CD4-positive, alpha-beta T cell treated with Interleukin-12 subunit alpha and Interleukin-12 subunit beta, for 1 hour (primary cell): ENCODE results near the gene UNK.

Source experiments
- DNase-seq: peaks from one replicate; pipeline ENCODE4 v3.0.0-alpha.2; 2020

Gene UNK

DNA sequence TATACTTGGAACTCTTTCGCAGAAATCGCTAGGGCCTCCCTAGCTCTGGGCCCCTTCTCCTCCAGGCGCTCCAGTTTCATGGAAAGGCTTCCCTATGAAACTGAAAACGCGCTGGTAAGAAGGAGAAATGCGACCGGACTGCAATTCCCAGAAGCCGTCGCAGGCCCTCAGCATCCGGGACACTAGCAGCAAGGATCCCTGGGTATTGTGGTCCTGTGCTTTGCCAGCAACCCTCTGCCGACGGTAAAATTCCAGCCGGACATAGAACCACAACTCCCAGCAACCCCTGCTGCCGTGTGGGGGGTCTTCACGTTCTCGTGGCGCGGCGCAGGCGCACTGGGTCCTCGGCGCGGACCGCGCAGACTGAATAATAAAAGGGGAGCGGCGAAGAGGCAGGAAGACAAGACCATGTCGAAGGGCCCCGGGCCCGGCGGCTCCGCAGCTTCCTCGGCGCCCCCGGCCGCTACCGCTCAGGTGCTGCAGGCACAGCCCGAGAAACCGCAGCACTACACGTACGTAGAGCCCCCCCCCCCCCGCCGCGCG lies at the start of gene UNK:
Gene UNK (plus strand): TSS at position 334 of the 543 bp plus-strand sequence. CDS start 75 bp downstream, at position 409.
- peak; percentile 98 for DNase-seq

GRCh38 chr17:75736173-75736835 lies 48.3 kb upstream of the UNK start:
- no peak for DNase-seq

DNA sequence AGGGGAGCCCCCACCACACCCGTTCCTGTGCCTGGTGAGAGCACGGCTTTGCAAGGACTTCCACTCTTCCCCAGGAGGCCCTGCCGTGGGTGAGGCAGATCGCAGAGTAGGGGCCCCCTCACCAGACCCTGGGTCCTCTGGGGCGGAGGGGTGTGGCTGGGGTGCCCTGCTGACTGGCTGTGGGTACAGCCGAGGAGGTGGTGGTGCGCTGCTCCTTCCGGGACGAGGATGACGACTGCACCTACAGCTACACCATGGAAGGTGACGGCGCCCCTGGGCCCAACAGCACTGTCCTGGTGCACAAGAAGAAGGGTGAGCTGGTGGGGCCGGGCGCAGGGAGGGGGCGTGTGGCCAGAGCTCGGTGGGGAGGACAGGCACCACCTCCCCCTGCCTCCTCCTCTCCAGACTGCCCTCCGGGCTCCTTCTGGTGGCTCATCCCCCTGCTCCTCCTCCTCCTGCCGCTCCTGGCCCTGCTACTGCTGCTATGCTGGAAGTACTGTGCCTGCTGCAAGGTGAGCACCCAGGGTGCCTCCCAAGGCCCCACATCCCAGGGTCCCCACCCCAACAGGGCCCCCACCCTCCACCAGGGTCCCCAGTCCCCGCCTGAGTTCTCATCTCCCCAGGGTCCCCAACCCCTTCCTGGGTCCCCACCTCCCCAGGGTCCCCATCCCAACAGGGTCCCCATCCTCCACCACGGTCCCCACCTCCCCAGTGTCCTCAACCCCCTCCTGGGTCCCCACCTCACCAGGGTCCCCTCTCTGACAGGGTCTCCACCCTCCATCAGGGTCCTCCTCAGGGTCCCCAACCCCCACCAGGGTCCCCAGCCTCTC lies 47.3 kb upstream of the UNK start:
- no peak for DNase-seq

DNA sequence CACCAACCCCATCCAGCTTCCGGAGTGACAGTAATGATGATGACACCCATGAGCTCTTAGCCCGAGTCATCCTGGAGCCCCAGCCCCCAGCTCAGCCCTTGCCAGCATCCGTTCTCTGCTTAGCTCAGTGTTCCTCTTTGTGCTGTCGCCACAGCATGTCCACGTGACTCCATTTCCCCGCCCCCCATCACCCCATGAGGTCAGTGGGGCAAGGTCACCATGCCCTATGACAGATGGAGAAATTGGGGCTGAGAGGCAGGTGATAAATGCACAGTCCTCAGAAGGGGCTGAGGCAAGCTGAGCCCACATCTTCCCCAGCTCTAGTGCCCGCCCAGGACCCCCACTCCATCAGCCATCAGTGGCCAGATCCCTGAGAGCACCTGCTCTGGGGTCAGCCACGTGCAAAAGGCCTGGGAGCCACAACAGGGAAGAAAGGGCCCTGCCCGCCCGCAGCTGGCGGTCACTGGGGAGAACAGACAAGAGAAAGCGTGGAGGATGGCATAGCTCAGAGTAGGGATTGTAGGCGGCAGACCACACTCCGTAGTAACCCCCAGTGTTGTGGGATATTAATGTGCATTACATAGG lies 46.3 kb upstream of the UNK start:
- no peak for DNase-seq

DNA sequence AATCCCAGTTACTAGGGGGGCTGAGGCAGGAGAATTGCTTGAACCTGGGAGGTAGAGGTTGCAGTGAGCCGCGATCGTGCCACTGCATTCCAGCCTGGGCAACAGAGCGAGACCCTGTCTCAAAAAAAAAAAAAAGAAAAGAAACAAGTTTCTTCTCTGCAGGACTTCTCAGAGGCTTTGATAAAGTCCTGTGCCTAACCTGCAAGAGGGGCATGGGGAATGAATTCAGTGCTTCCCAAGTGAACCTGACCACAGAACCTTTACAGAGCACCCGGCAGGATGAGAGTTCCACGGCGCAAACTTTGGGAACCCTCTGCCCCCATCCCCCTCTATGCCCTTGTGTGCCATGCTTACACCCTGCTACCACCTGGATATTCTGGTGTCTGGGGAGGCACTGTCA lies 45.4 kb upstream of the UNK start:
- no peak for DNase-seq

DNA sequence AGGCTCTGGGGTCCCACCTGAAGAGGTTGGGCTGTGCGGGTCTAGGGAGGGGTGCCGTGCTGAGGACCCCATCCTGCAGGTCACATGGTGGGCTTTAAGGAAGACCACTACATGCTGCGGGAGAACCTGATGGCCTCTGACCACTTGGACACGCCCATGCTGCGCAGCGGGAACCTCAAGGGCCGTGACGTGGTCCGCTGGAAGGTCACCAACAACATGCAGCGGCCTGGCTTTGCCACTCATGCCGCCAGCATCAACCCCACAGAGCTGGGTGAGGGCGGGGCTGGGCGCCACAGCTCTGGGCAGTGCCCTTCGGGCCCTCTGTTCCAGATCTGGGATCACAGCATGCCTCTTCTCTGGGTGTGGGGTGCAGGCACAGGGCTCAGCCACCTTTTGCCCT lies 44.8 kb upstream of the UNK start:
- DNase-seq: no peak

DNA sequence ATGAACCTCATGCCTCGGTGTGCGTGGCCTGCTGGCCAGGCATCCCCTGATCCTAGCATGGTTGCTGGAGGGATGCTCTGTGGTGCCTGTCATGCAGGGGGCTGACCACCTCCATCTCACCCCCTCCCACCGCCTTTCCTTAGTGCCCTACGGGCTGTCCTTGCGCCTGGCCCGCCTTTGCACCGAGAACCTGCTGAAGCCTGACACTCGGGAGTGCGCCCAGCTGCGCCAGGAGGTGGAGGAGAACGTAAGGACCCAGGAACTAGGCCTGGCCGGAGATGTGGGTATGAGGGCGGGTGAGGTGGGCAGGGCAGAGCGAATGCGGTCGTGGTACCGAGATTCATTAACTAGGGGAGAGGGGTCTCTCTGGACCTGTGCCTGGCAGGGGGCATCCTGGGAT lies 44.4 kb upstream of the UNK start:
- no peak for DNase-seq

DNA sequence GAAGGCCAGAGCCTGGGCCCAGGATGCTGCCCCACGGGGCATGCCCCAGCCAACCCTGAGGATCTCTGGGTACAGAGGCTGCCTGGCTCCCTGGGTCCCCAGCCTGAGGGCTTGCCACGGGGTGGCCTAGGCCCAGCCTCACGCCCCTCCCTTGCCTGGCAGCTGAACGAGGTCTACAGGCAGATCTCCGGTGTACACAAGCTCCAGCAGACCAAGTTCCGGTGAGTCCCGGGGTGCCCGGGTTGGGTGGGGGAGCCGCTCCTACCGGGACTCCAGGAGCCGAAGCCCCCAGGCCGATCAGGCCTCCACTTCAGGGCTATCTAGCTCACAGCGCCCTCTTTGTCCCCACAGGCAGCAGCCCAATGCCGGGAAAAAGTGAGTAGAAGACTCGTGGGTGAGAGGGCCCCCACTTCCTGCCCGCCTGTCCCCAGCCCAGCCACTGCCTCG lies 44.0 kb upstream of the UNK start:
- no peak for DNase-seq

DNA sequence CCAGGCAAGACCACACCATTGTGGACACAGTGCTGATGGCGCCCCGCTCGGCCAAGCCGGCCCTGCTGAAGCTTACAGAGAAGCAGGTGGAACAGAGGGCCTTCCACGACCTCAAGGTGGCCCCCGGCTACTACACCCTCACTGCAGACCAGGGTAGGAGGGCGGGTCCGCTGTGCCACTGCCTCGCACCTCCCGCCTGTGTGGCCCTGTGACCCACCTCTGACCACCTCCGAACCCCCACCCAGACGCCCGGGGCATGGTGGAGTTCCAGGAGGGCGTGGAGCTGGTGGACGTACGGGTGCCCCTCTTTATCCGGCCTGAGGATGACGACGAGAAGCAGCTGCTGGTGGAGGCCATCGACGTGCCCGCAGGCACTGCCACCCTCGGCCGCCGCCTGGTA lies 42.3 kb upstream of the UNK start:
- DNase-seq: no peak

- no peak for DNase-seq
Observed at GRCh38 chr17:75743625-75744206, 40.9 kb upstream of the UNK start.

- DNase-seq: no peak
Observed at GRCh38 chr17:75748706-75749105, 35.9 kb upstream of the UNK start.

GRCh38 chr17:75749545-75750389 lies 34.8 kb upstream of the UNK start:
- peak; percentile 87 for DNase-seq

- DNase-seq: no peak
Observed at GRCh38 chr17:75750661-75751423, 33.8 kb upstream of the UNK start.

DNA sequence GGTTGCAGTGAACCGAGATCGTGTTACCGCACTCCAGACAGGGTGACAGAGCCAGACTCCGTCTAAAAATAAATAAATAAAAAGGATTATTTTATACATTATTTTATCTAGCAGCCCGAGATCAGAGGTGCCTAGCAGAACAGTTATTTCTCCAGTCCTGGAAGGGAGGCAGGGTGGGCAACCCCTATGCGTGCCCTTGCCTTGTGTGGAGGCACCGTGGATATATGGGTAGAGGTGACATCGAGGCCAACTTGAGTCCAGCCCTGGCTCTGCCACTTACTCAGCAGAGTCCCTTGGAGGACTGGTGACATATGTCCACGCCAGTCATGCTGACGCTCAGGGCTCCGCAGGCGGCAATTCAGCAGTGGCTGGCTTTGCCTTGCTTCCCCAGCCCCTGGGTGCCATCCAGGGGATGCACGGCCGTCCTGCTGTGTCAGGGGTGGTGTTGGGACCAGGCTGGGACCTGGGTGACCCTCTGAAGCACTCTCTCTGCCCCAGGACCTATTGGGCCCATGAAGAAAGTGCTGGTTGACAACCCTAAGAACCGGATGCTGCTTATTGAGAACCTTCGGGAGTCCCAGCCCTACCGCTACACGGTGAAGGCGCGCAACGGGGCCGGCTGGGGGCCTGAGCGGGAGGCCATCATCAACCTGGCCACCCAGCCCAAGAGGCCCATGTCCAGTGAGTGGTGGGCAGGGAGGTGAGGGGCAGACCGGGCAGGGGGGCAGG lies 32.8 kb upstream of the UNK start:
- DNase-seq: no peak

- no peak for DNase-seq
Observed at GRCh38 chr17:75752405-75752709, 32.2 kb upstream of the UNK start.

GRCh38 chr17:75752802-75753513 lies 31.6 kb upstream of the UNK start:
- DNase-seq: no peak

DNA sequence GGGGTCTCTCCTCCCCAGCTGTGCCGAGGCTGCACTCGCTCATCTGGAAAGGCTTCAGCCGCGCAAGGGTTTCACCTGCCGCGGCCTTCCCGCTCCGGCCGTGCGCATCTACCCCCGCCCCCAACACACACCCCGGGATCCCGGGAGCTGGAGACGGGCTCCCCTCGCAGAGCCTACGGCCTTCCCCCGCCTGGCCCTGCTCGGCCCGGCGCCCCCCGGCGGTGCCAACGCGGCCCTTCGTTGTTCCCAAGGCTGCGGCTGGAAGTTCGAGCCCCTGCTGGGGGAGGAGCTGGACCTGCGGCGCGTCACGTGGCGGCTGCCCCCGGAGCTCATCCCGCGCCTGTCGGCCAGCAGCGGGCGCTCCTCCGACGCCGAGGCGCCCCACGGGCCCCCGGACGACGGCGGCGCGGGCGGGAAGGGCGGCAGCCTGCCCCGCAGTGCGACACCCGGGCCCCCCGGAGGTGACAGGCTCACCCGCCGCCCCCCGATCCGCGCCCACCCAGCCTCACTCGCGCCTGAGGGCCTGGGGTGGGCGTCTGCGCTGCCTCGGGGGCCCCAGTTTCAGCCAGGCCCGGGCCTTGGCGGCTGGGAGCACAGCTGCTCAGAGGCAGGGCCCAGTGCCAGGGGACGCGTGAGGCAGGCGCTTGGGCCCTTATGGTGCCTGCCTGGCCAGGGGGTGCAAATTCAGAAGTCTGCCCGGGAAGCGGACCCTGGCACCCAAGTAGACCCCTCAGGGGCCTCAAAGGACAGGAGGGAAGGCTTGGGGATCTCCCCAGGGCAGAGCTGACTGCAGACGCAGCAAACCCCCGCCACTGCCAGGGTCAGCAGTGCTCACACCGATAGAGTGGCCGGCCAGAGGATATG lies 30.9 kb upstream of the UNK start:
- DNase-seq: peak; percentile 81

GRCh38 chr17:75754378-75755204 lies 30.0 kb upstream of the UNK start:
- DNase-seq: no peak
